ENCODE measurements around the gene UBAC2.
A peak's percentile ranks its signal among the peaks of the same experiment; 100 is the strongest.

UBAC2 gene

DNA sequence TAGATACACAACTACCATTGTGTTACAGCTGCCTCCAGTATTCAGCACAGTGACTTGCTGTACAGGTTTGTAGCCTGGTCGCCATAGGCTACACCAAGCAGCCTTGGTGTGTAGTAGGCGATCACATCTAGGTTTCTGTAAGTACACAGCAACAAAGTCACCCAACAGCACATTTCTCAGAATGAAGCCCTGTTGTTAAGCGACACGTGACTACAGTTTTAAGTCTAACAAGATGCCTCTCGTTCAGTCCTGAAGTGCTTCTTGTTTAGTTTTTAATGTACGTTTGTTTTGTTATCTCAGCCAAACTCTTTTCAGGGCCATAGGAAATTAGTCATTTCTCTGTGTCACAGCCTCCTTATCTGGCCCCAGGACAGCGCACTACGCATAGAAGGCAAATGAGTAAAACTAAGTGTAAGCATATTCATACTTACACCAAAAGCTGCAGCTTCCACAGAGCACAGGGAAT is 156.5 kb downstream of the UBAC2 start:
- DNase-seq (ENCODE audit: insufficient read length), result no peak
- TF ChIP-seq POLR2AphosphoS5 (IDR thresholded peaks at IDR 0.05; ENCODE audit: low read depth, low read length), result no peak
- no peak for TF ChIP-seq TAF1 (IDR thresholded peaks at IDR 0.05; ENCODE audit: borderline replicate concordance, low read depth, low read length)
- no peak for TF ChIP-seq POLR2A (IDR thresholded peaks at IDR 0.05; ENCODE audit: low read depth, low read length)
- peak; percentile 97 for FAIRE-seq

DNA sequence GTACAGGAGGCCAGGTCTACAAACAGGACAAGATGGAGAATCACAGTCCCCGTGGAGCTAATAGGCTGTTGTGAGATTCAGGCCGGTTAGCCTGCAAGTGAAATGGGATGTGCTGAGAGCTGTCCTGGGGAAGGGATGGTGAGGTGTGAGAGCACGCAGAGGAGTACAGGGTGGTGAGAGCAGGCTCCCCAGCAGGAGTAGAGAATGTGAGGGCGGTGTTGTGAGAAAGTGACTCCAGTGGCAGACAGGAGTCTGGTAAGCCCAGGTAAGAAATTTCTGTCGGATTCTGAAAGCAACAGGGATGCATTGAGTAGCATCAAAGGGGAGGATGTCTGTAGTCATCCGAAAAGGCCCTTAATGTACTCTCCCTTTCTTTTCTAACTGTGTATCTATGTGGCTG is 157.3 kb downstream of the UBAC2 start:
- FAIRE-seq (peak; percentile 85), DNase-seq (ENCODE audit: insufficient read length) (no peak)
- no peak for TF ChIP-seq TAF1 (IDR thresholded peaks at IDR 0.05; ENCODE audit: borderline replicate concordance, low read depth, low read length)
- TF ChIP-seq POLR2AphosphoS5 (IDR thresholded peaks at IDR 0.05; ENCODE audit: low read depth, low read length), result no peak
- no peak; the same call in 1 of the 2 replicates for TF ChIP-seq POLR2A (IDR thresholded peaks at IDR 0.05; ENCODE audit: low read depth, low read length)

DNA sequence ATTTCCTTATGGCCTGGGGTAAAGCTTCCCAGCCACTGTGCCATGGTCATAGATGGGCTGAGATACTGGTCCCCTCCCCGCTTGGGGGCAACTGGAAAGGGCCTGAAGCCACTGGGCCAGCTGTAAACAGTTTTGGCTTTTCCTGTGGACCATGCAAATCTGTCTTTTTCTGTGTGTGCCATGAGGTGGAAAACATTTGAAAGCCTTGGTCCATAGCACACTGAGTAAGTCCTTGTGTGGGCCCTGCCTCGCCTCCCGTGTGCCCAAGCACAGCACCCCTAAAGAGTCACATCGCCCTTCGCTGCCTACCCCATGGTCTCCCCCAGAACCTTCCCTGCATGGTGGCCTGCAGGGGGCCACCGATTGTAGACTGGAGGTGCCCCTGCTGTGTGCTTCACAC is 158.9 kb downstream of the UBAC2 start:
- TF ChIP-seq POLR2A (IDR thresholded peaks at IDR 0.05; ENCODE audit: low read depth, low read length) (no peak), TAF1 (IDR thresholded peaks at IDR 0.05; ENCODE audit: borderline replicate concordance, low read depth, low read length) (no peak), POLR2AphosphoS5 (IDR thresholded peaks at IDR 0.05; ENCODE audit: low read depth, low read length) (no peak)
- DNase-seq (ENCODE audit: insufficient read length), result no peak
- FAIRE-seq, result no peak

DNA sequence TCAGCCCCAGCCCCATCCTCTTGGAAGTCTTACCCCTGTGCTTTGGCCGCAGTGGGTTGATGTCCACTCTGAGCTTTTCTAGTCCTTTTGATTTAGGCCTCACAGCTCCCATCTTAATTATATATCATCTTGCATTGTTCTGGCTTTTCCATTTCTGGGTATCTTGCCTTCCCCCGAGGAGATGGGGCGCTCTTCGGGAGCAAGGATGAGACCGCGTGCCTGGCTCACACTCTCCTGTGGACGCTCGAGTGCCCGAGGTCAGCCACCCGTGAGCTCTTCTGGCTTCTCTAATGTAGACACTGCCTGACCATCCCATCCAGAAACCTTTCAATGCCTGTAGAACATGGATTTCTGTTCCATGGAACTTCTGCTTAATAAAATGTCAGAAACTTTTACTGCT is 160.0 kb downstream of the UBAC2 start:
- no peak for TF ChIP-seq POLR2A (IDR thresholded peaks at IDR 0.05; ENCODE audit: low read depth, low read length)
- FAIRE-seq (no peak), DNase-seq (ENCODE audit: insufficient read length) (no peak)

DNA sequence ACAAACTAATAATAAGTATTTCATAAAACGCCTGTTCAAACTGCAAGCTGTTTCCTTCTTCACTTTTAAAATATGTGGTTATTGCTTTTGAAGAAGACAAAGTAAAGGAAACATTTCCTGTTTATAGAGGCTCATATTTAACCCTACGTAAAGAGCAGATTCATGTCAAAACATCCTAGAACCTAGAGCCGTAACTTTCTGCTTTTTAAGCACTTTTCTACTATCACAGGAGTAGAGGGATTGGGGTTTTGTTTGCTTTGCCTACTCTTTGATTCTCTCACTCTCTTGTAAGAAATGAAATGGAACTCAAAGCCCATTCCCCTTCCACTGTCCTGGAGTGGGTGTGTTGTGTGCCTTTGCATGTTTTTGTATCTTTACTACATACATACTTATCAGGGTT is 160.5 kb downstream of the UBAC2 start:
- no peak for TF ChIP-seq POLR2AphosphoS5 (IDR thresholded peaks at IDR 0.05; ENCODE audit: low read depth, low read length)
- TF ChIP-seq TAF1 (IDR thresholded peaks at IDR 0.05; ENCODE audit: borderline replicate concordance, low read depth, low read length), result no peak
- no peak for TF ChIP-seq POLR2A (IDR thresholded peaks at IDR 0.05; ENCODE audit: low read depth, low read length)
- DNase-seq (ENCODE audit: insufficient read length) (no peak), FAIRE-seq (no peak)

DNA sequence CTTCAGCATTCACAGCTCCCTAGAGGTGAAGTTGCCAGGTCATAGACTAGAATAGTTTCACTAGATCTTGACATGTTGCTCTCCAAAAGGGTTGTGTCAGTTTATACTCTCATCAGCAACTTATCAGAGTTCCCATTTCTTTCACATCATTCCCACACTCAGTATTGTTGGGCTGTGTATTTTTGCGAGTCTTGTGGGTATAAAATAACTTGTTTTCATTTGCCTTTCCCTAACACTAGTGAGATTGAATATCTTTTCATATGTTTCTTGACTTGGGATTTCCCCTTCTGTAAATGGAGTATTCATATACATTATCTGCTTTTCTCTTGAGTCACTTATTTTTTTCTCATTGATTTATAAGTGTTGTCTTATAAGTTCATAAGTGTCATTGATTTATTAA is 161.7 kb downstream of the UBAC2 start:
- TF ChIP-seq POLR2A (IDR thresholded peaks at IDR 0.05; ENCODE audit: low read depth, low read length), result no peak
- no peak for TF ChIP-seq POLR2AphosphoS5 (IDR thresholded peaks at IDR 0.05; ENCODE audit: low read depth, low read length)
- no peak for TF ChIP-seq TAF1 (IDR thresholded peaks at IDR 0.05; ENCODE audit: borderline replicate concordance, low read depth, low read length)
- peak; percentile 79 for FAIRE-seq
- no peak for DNase-seq (ENCODE audit: insufficient read length)

DNA sequence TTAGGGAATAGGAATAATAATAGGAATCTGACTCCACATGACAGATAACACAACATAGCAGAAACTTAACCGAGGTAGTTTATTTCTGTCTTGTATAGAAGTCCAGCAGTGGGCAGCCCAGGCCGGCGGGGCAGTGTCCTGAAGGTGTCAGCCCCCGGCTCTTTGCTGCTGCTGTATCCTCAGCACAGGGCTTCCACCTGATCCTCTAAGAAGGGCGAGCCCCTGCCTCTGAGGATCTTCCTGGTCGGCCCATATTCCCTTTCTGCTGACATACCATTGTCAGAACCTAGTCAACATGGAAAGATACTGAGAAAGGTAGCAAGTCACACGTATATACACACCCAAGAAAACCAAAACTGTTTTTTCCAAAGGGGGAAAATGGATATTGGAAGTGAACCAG is 162.7 kb downstream of the UBAC2 start:
- TF ChIP-seq POLR2AphosphoS5 (IDR thresholded peaks at IDR 0.05; ENCODE audit: low read depth, low read length) (no peak), POLR2A (IDR thresholded peaks at IDR 0.05; ENCODE audit: low read depth, low read length) (no peak), TAF1 (IDR thresholded peaks at IDR 0.05; ENCODE audit: borderline replicate concordance, low read depth, low read length) (no peak)
- no peak for DNase-seq (ENCODE audit: insufficient read length)
- peak; percentile 36 for FAIRE-seq

DNA sequence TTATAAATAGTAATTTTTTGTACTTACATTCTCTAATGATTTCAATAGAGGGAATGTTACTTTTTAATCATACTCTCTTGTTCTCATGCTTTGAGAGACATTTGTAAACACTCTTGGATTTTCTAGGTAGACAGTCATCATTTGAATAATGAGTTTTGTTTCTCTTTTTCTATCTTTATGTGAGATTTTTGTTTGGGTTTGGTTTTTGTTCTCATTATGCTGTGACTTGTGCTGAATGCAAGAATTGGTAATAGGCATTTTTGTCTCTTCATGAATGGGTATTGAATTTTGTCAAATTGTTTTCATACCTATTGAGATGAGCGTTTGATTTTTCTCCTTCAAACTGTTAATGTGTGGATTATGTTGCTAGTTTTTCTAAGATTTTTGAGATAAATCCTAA is 163.3 kb downstream of the UBAC2 start:
- no peak for TF ChIP-seq TAF1 (IDR thresholded peaks at IDR 0.05; ENCODE audit: borderline replicate concordance, low read depth, low read length)
- FAIRE-seq (no peak), DNase-seq (ENCODE audit: insufficient read length) (no peak)

DNA sequence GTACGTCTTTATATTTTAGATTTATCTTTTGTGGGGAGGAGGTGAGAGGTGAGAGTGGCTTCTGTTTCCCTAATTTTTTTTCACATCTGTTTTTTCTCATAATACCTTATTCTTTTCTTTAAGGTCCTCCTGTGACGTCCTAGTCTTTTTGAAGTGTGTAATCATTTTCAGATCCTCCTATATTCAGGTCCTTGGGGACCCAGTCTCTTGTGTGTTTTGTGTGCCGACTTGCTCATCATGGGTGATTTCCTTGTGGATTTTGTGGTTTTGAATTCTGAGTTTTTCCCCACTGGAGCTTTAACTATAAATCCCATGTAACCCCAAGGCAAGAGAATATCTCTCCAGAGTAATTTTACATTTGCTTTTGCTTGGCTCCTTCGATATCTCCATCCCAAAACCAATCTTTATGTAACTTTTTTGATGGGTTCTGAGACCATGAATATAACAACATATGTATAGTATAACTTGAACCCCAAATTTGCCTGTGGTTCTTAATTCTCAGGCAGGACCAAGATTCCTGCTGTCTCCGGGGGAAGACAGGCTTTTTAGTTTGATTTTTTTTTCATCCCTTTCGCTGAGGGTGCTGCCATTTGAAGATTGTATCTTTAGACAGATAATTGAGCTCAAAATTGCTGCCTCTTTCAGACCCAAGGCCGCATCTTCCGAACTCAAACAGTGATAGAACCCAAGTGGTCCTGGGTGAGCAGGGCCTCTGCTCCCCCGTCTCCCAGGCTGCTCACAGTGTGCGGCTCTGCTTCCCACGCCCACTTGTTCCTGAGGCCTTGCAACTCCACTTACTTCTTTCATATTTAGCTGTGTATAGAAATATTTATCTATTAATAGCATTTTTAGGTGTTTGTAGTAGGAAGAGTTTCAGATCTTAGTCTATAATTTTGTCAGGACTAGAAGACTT is 165.7 kb downstream of the UBAC2 start:
- FAIRE-seq (no peak), DNase-seq (ENCODE audit: insufficient read length) (no peak)
- no peak for TF ChIP-seq POLR2AphosphoS5 (IDR thresholded peaks at IDR 0.05; ENCODE audit: low read depth, low read length)
- TF ChIP-seq TAF1 (IDR thresholded peaks at IDR 0.05; ENCODE audit: borderline replicate concordance, low read depth, low read length), result no peak
- no peak for TF ChIP-seq POLR2A (IDR thresholded peaks at IDR 0.05; ENCODE audit: low read depth, low read length)

DNA sequence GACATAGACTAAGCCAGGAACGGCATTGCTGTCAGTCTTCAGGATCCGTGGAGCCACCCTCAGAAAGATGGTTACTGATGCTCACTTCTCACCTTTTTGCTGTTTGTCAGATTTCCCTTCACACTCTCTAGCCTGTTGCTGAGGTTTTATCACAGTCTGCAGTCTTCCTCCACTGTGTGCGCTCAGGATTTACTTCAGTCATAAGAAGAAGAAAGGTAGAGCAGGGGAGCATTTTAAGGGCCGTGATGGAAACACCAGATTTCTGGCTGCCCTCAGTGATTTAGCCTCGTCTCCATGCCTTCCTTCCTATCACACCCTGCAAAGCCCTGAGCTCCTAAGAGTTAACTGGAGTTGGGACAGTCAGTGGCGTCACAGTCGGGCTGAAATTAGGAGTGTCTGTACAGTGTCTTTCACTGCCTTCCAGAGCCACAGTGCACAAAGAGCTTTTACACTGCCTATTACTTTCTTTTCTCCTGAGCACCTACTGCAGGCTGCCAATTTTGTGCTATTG is 166.5 kb downstream of the UBAC2 start:
- DNase-seq (ENCODE audit: insufficient read length) (no peak), FAIRE-seq (peak; percentile 60)
- TF ChIP-seq POLR2AphosphoS5 (IDR thresholded peaks at IDR 0.05; ENCODE audit: low read depth, low read length) (no peak), TAF1 (IDR thresholded peaks at IDR 0.05; ENCODE audit: borderline replicate concordance, low read depth, low read length) (no peak), POLR2A (IDR thresholded peaks at IDR 0.05; ENCODE audit: low read depth, low read length) (no peak)

DNA sequence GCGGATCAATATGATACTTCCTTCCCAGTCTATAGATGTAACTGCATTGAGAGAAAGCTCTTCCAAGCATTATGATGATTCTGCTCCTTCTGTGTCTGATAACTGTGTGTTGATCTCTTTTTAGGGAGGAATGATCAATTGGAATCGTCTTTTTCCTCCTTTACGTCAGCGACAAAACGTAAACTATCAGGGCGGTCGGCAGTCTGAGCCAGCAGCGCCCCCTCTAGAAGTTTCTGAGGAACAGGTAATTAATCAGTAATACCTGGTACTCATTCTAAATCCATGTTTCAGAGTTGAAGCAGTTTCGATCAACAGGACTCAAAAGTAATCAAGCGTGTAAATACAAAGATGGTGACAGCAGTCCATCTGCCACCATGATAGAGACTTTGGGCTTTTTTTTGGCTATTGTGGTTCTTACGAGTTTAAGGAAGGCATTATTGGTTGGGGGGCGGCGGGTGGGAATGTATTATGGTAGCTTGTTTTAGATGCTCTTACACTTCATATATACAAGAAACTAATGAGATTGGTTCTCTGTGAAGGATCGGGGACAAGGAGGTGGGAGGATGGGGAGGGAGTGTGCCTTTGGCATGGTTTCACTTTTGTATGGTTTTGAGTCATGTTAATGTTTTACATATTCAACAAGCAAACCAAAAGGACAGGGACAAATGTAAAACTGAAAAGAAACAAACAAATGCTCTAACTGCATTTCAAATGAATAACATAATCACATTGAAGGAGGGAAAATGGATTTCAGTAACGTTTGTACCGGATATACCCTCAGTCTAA is 167.2 kb downstream of the UBAC2 start:
- TF ChIP-seq POLR2A (IDR thresholded peaks at IDR 0.05; ENCODE audit: low read depth, low read length) (no peak), POLR2AphosphoS5 (IDR thresholded peaks at IDR 0.05; ENCODE audit: low read depth, low read length) (no peak), TAF1 (IDR thresholded peaks at IDR 0.05; ENCODE audit: borderline replicate concordance, low read depth, low read length) (no peak)
- FAIRE-seq, result peak; percentile 79
- no peak for DNase-seq (ENCODE audit: insufficient read length)
